Smooth muscle cell (in vitro differentiated cells): ENCODE results near the gene SLC15A3. TPM values are rescaled to one million over a fixed set of nuclear protein-coding genes. Genes with fewer than 3 reads are reported as not detected.

Source experiments
- DNase-seq: peaks from one replicate; lab custom pipeline; 2025; ENCODE audit not compliant: unreplicated experiment; lab: John Stamatoyannopoulos, UW
- H2AFZ ChIP-seq: fragments of 200-600 bp; sonication (generic); 2 replicates; pipeline ENCODE4 v1.6.0; 2016; ENCODE audit warnings: antibody characterized with exemption, low read depth, mild to moderate bottlenecking
- H3F3A ChIP-seq: fragments of 200-600 bp; sonication (generic); 2 replicates; pipeline ENCODE4 v1.6.0; 2017; ENCODE audit warnings: antibody characterized with exemption, low read depth
- H3K27ac ChIP-seq: fragments of 200-600 bp; sonication (generic); 2 replicates; pipeline ENCODE4 v1.5.1; 2016; ENCODE audit warnings: low read depth, mild to moderate bottlenecking
- H3K27me3 ChIP-seq: fragments of 200-600 bp; sonication (generic); 2 replicates; pipeline ENCODE4 v1.6.1; 2016; ENCODE audit warnings: low read depth, mild to moderate bottlenecking
- H3K36me3 ChIP-seq: fragments of 200-600 bp; sonication (generic); 2 replicates; pipeline ENCODE4 v1.5.1; 2016; ENCODE audit warnings: low read depth
- H3K4me1 ChIP-seq: fragments of 200-600 bp; sonication (generic); 2 replicates; pipeline ENCODE4 v1.5.1; 2016; ENCODE audit warnings: low read depth
- H3K4me2 ChIP-seq: fragments of 200-600 bp; sonication (generic); 2 replicates; pipeline ENCODE4 v1.6.0; 2016; ENCODE audit warnings: mild to moderate bottlenecking
- H3K4me3 ChIP-seq: fragments of 200-600 bp; sonication (generic); 2 replicates; pipeline ENCODE4 v1.5.1; 2016; ENCODE audit warnings: mild to moderate bottlenecking
- H3K79me2 ChIP-seq: fragments of 200-600 bp; sonication (generic); 2 replicates; pipeline ENCODE4 v1.6.0; 2016; ENCODE audit warnings: low read depth, mild to moderate bottlenecking
- H3K9ac ChIP-seq: fragments of 200-600 bp; sonication (generic); 2 replicates; pipeline ENCODE4 v1.6.0; 2016; ENCODE audit warnings: low read depth
- H3K9me3 ChIP-seq: fragments of 200-600 bp; sonication (generic); replicated peaks from 2 replicates; pipeline ENCODE4 v1.5.1; 2016; ENCODE audit warnings: low read depth
- H4K20me1 ChIP-seq: fragments of 200-600 bp; sonication (generic); 2 replicates; pipeline ENCODE4 v1.6.0; 2016; ENCODE audit warnings: low read depth
- WGBS: methylation state at CpG from one replicate; pipeline ENCODE4 v1.1.7; 2016; ENCODE audit warnings: low lambda C conversion rate; 5-methylcytosine and 5-hydroxymethylcytosine counted together
- polyA plus RNA-seq: library from polyadenylated mRNA; unstranded; fragments of >200 nt; fragmentation: Nextera tagmentation; extraction: Ambion mirVana; gene quantifications from 2 replicates; pipeline ENCODE4 v1.2.1, GENCODE V29; 2016
- total RNA-seq: library from RNA; depleted of rRNA; stranded (reverse); fragments of >200 nt; gene quantifications from 2 replicates; pipeline ENCODE4 v1.2.3, GENCODE V29; 2014
- TF ChIP-seq, protein P1 (sequence below): fragments of 200-600 bp; sonication (generic); IDR thresholded peaks from 2 replicates; pipeline ENCODE4 v1.5.1; 2017; ENCODE audit warnings: borderline replicate concordance, mild to moderate bottlenecking, antibody characterized with exemption; ENCODE audit not compliant: insufficient read depth, poor library complexity, severe bottlenecking

SLC15A3 gene
- total and polyA plus RNA-seq, 2 experiments from 2014 or later: 0.27 to 0.33 TPM

DNA sequence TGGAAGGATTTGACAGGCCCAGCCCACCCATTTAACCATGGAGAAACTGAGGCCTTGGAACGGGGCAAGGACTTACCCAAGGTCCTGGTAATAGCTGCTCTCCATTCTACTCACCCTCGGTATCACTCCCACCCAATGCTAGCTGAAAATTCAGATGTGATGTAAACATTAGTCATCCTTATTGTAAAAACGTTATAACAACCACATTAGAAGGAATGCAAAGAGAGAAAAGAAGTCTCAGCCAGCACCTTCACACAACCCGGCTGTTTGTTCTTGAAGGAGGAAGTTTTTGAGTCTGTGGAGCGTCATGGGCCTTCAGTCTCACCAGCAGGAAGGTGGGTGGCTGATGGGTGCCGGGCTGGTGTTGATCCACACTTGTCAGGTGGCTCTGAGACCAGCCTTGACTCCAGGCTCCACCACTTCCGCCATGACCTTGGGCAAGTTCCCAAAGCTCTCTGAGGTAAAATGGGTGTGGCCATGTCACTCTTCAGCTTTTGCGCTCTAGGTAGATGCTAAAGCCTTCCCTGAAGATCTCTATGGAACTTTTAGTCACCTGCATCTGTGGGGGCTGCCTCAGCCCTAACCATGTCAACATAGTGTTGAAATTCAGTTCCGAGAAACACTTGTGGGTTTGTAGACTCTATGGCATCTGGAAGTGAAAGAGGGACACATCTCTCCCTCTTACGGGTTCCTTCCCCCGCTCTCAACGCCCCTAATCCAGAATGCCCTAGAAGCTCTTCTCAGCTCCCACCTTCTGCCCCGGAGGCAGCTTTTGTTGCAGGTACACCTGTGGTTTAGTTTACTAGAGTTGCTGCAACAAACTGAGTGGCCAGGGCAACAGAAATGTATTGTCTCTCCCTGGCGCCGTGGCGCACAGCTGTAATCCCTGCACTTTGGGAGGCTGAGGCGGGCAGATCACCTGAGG is 34.3 kb upstream of the SLC15A3 start:
- H3K4me3 ChIP-seq: no peak overlapping the region
- no peaks in the 10 kb centered on the region for H4K20me1 ChIP-seq
- no peaks in the 10 kb centered on the region for H3K4me1 ChIP-seq
- H3K4me2 ChIP-seq: no peak overlapping the region
- no peaks in the 10 kb centered on the region for H3K9me3 ChIP-seq
- H3K36me3 ChIP-seq: no peaks in the 10 kb centered on the region
- H2AFZ ChIP-seq: no peak overlapping the region
- WGBS: 77% methylated on average over 17 of the region's 17 CpGs
- no peak overlapping the region for H3K9ac ChIP-seq
- H3K79me2 ChIP-seq: no peaks in the 10 kb centered on the region
- H3K27me3 ChIP-seq: no peaks in the 10 kb centered on the region
- TF ChIP-seq, protein P1, sequence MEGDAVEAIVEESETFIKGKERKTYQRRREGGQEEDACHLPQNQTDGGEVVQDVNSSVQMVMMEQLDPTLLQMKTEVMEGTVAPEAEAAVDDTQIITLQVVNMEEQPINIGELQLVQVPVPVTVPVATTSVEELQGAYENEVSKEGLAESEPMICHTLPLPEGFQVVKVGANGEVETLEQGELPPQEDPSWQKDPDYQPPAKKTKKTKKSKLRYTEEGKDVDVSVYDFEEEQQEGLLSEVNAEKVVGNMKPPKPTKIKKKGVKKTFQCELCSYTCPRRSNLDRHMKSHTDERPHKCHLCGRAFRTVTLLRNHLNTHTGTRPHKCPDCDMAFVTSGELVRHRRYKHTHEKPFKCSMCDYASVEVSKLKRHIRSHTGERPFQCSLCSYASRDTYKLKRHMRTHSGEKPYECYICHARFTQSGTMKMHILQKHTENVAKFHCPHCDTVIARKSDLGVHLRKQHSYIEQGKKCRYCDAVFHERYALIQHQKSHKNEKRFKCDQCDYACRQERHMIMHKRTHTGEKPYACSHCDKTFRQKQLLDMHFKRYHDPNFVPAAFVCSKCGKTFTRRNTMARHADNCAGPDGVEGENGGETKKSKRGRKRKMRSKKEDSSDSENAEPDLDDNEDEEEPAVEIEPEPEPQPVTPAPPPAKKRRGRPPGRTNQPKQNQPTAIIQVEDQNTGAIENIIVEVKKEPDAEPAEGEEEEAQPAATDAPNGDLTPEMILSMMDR: no peak
- no peaks in the 10 kb centered on the region for H3F3A ChIP-seq
- no peak overlapping the region for H3K27ac ChIP-seq
- no peak for DNase-seq

DNA sequence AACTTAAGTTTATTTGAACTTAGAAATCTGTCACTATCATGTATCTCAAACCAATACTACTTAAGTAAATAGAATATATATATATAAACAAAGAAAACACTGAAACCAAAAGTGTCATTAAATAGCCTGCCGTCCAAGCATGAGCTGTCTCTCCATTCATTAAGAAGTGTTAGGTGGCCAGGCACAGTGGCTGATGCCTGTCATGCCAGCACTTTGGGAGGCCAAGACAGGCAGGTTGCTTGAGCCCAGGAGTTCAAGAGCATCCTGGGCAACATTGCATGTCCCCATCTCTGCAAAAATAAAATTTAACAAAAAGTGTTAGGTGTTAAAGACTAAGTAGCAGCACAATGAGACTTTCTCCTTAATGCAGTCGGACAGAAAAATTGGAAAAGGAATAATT is 33.5 kb upstream of the SLC15A3 start:
- H3K4me2 ChIP-seq: no peak overlapping the region

DNA sequence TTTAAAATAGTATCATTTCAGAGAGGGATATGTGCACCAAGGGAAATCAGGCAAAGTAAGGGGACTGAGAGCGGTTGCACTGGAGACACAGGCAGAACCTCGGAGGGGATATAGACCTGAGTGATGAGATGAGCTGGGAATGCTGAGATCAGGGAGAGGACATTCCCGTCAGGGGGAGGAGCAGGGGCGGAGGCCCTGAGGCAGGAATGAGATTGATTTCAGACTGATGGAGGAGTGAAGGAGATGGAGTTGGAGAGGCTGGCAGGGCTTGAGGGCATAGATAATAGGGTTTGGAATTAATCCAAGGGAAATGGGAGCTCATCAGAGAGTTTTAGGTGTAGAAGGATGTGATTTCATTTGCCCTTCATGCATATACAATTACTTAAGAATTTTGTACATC is 32.7 kb upstream of the SLC15A3 start:
- no peaks in the 10 kb centered on the region for H3K9me3 ChIP-seq

More for the DNA sequence above, 33.5 kb upstream of the SLC15A3 start:
- no peak overlapping the region for H3K9ac ChIP-seq
- no peaks in the 10 kb centered on the region for H3F3A ChIP-seq
- H3K79me2 ChIP-seq: no peaks in the 10 kb centered on the region
- H3K36me3 ChIP-seq: no peaks in the 10 kb centered on the region
- no peak overlapping the region for H2AFZ ChIP-seq
- no peaks in the 10 kb centered on the region for H3K9me3 ChIP-seq
- no peak overlapping the region for H3K27ac ChIP-seq
- no peaks in the 10 kb centered on the region for H3K27me3 ChIP-seq
- 86% methylated on average over 2 of the region's 2 CpGs for WGBS
- H4K20me1 ChIP-seq: no peaks in the 10 kb centered on the region
- no peaks in the 10 kb centered on the region for H3K4me1 ChIP-seq
- no peak for DNase-seq
- no peak overlapping the region for H3K4me3 ChIP-seq
- TF ChIP-seq, protein P1: no peak

More for the DNA sequence above, 32.7 kb upstream of the SLC15A3 start:
- H3K4me1 ChIP-seq: no peaks in the 10 kb centered on the region
- TF ChIP-seq, protein P1: no peak
- no peaks in the 10 kb centered on the region for H3K79me2 ChIP-seq
- H3K9ac ChIP-seq: no peak overlapping the region
- no peak overlapping the region for H3K27ac ChIP-seq
- no peaks in the 10 kb centered on the region for H3F3A ChIP-seq
- no peak overlapping the region for H3K4me2 ChIP-seq
- H3K36me3 ChIP-seq: no peaks in the 10 kb centered on the region
- no peaks in the 10 kb centered on the region for H4K20me1 ChIP-seq
- DNase-seq: no peak
- H3K27me3 ChIP-seq: no peaks in the 10 kb centered on the region
- no peak overlapping the region for H3K4me3 ChIP-seq
- WGBS: 54% methylated on average over 4 of the region's 4 CpGs
- no peak overlapping the region for H2AFZ ChIP-seq
